RKO (cell line): ENCODE data around the gene HOXB4.

ENCODE experiments used
- DNase-seq: peaks from one replicate; pipeline ENCODE4 v3.0.0-alpha.2; 2016; ENCODE audit warnings: low spot score

The HOXB4 gene

GRCh38 chr17:48571826-48572417, 6.2 kb downstream of the HOXB4 start:
- no peak for DNase-seq

GRCh38 chr17:48571024-48571818, 6.9 kb downstream of the HOXB4 start:
- no peak for DNase-seq

GRCh38 chr17:48570325-48571023, 7.7 kb downstream of the HOXB4 start:
- DNase-seq, result no peak

DNA sequence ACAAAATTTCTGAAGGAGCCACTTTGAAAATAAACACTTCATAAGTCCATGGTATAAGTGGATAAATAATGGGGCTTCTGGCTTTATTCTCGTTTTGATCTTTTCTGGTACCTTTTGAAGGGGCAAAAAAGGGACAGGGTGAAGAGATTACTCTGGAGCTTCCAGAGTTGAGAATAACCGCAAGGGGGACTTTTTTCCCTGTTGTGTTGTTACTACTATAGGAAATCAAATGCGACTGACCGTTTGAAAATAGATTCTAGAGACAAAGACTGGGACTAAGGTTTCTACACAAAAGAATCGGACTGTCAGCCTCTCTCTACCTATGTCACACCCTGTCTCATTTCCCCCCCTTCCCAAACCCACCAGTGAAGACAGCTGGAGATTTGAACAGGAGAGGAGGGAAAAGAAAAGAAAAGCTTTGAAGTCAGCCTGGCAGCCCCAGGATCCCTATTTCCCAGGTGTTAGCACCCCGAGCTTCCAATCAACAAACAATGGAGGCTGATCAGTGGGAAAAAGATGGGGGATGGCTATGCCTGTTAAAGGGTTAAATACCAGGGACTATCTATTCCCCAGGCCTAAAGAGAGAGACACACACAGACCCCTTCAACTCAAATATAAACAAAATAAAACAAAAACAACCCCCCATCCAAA, 8.4 kb downstream of the HOXB4 start:
- DNase-seq, result no peak

DNA sequence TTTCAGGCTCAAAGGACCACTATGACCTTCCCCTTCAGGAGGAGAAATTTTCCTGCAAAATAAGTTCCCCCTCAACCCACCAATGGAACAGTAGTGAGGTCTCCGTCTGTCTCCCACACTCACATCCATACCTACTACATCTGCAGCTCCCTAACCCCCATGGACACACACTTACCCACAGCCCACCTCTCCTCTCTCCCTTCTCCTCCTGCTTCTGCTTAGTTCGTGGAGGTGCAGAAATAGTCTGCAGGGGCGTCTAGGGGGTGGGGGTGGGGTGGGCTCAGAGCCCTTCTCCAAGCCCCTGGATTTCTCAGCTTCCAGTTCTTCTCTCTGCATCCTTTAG, 8.9 kb downstream of the HOXB4 start:
- DNase-seq, result no peak

GRCh38 chr17:48568499-48569239, 9.5 kb downstream of the HOXB4 start:
- no peak for DNase-seq

DNA sequence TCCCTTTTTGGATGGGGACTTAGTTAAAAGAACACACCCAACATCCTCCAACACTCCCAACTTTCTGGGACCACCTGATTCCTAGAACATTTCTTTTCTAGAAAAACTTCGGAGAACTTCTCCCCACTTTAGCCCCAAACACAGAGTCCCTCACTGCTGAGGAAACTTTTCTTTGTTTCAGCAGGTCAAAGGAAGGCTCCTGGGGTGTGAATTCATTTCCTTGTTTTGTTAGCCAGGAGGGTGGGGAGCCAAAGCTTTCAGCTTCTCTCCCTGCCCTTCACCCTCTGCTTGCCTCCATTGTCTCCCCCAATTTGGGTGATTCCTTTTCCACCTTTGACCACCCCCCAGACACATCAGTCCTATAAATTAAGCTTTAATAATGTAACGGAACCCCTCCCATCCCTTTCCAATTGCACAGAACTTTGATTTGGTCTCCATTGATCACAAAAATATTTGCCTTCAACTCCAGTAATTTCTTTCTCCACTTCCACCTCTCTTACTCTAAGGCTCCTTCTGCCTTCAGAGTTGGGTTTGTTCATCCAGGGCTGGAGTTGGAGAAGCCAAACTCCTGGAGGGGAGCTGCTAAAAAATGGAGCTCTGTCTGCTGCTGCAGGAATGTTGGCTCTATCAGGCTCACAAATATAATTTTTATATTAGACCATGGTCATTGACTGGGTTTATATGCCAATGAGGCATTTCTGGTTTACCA, 10.3 kb downstream of the HOXB4 start:
- no peak for DNase-seq

DNA sequence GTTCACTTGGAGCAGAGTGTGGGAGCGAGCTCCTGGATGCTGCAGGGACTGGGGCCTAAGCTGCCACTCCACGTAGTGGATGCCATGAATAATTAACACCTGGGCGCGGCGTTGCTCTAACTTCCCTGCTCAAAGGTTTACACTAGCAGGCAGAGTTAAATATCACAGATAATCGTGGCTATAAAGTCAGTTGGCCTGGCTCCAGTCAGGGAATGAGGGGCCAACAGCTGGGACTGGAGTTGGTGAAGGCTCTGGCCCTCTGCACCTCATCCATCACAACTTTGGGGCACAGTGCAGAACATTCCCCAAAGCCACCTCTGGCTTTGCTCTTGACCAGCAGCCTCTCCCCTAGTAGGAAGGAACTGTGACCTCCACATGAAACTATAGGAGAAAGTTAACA, 10.9 kb downstream of the HOXB4 start:
- DNase-seq, result no peak

DNA sequence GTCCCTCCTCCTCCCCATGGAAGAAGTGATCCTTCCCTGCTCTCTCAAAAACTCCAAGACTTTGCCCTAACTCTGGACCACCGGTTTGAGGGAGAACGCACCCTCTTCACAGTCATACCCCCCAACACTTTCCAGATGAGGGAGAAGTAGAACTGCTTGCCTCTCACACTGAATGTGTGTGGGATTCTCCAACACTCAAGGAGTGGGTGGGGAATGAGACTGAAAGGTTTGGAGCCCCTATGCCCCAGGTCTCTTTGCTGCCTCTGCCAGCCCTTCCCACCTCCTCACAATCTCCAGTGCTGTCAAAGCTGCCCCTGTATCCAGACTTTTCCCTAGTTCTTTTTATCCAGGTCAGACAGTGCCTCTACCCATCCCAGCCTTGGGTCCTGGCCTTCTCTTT, 11.4 kb downstream of the HOXB4 start:
- no peak for DNase-seq

DNA sequence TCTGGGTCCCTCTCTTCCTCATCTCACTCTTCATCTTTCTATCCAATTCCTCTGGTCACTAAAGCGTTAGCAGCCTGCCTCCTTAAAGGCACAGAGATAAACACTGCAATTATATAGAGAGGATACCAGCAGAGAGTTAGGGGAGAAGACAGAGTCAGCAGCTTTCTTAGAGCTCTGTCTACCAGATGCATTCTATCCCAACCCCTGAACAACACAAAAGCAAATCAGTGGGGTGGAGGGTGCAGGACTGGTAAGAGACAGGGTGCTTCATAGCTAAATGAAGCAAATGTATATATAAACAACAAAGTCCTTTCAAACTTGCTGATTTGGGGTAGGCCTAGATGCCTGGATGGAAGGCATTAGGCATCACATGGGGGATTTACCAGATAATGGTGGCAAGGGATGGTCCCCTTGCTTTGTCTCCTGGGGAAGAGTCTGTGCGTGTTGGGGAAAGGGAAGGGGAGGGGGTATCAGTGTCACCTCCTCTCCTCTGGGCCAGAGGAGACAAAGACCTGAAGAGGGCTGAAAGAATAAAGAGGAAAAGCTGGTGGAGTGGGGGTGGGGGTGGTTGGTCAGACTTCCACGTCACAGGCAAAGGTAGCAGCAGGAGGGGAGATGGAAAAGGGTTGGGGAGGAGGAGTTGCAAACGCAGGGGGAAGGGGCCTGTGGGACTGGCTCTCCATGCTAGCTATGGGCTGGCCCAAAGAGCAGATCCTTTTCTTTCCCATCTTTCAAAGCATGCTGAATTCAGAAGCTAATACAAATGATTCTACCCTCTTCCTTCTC, 12.0 kb downstream of the HOXB4 start:
- no peak for DNase-seq

- no peak for DNase-seq
Observed at GRCh38 chr17:48565022-48565554, 13.1 kb downstream of the HOXB4 start.

DNA sequence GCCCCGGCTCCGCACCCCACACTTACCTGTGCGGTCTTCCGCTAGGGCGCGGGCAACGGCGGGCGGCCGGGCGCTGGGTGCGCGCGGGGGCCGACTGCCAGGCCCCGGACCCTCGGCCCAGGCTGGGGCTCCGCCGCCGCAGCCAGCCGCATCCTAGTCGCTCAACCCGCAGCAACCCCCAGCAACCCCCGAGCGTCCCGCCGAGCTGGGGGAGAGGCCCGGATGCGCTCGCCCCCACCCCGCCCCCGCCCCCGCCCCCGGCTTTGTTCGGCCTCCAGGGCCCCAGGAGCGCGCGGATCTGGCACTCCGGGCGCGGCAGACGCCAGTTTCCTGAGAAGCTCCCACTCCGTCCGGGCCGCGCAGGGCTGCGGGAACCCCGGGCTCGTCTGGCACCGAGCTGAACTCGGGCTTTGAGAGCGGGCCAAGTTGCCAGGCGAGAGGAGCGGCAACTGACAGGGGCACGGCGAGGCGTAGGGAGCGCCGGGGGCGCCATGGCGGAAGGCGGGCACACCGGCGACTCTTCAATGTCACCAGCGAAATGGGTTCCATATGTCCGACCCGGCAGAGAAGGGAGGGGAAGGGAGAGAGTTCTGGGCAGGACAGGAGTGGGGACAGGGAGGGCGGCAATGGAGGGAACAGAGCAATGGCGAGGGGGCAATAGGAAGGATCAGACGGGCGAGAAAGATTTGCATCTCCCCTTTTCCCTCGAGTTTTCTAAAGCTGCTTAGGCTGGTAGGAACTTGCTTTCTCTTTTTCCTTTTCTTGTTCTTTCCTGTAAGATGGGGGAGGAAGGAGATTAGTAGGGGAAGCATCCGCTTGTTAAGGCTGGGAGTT, 13.7 kb downstream of the HOXB4 start:
- DNase-seq, result no peak

DNA sequence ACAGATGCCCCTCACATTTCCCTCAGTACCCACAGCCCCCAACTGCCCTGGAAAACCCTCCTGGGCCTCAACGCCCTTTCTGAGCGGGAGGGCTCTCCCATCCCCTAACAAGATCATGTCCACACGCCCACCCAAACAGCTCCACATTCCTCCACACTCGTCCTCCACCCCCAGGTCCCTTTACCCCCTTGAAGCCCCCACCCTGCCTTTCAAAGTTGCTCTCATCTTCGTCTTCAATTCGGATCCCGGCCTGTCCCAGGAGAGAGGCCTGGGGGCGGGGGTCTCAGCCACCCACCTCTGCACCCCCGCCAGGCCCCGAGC, 14.3 kb downstream of the HOXB4 start:
- DNase-seq, result no peak

DNA sequence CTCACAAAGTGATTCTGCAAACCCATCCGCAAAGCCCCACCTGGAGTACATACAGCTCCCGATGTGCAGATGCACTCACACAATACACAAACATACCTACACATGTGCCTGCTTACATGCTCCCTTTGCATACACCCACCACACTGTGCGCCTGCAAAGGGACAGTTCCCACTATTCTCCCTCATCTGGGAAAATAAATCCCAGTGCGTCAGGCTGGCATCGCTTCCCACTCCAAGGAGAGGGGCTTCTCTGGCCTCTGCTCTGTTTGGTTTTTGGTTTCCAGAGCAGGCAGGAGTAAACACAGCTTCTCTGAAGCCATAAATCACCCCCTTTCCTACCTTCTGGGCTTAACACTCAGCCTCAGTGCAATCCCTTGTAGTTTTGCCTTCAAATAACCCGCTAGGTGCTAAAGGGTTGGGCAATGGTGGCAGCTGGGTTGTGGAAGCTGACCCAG, 14.7 kb downstream of the HOXB4 start:
- no peak for DNase-seq

GRCh38 chr17:48562934-48563333, 15.2 kb downstream of the HOXB4 start:
- DNase-seq, result no peak

GRCh38 chr17:48561884-48562810, 16.0 kb downstream of the HOXB4 start:
- no peak for DNase-seq

- no peak for DNase-seq
Observed at GRCh38 chr17:48559840-48560817, 18.0 kb downstream of the HOXB4 start.
